HCT116 (cell line): ENCODE data around the gene PLAC8L1. TPM values are rescaled to one million over a fixed set of nuclear protein-coding genes. Genes with fewer than 3 reads are reported as not detected.

Source experiments
- ATAC-seq: fragments of 200-7000 bp; cut with Tn5 transposase; 2 replicates; pipeline ENCODE4 v1.9.1; 2020; ENCODE audit warnings: mild to moderate bottlenecking, moderate library complexity
- BruUV-seq: library from RNA; stranded (reverse); fragments of 400-500 nt; replicated peaks from 2 replicates; lab custom pipeline; 2021; lab: Mats Ljungman, UMichigan
- CTCF ChIA-PET: fragments of 300-600 bp; sonication (Branson Sonifier 250); formaldehyde crosslinking; loops from one replicate; lab custom pipeline; 2021; ENCODE audit warnings: antibody characterized with exemption; lab: Charles Lee
- POLR2A ChIA-PET: fragments of 300-600, 350-600 bp; sonication (Branson Sonifier 250); formaldehyde crosslinking; loops from one replicate; lab custom pipeline; 2021; ENCODE audit warnings: antibody characterized with exemption; lab: Charles Lee
- RAD21 ChIA-PET, 2 experiments: fragments of 300-600 bp; sonication (Branson Sonifier 250); formaldehyde crosslinking; loops; one replicate each; lab custom pipeline; 2023; ENCODE audit warnings: low total read pairs in 2 of 2; ENCODE audit not compliant: uncharacterized antibody in 2 of 2, unreplicated experiment in 2 of 2, low non-redundant PET in 1 of 2; lab: Charles Lee
- DNase-seq: peaks from one replicate; pipeline ENCODE4 v3.0.0-alpha.2; 2010; ENCODE audit warnings: low read depth, low spot score
- H2AFZ ChIP-seq: fragments of 200-600 bp; shearing (Covaris generic), sonication (generic); 2 replicates; pipeline ENCODE4 v1.6.1; 2017; ENCODE audit warnings: low read depth, mixed run types, mixed read lengths, antibody characterized with exemption, low read length; ENCODE audit not compliant: poor library complexity, severe bottlenecking
- H3K27ac ChIP-seq: 2 replicates; pipeline ENCODE4 v1.5.1; 2012; ENCODE audit warnings: low read depth, low read length
- H3K27me3 ChIP-seq: fragments of 200-600 bp; sonication (generic); 2 replicates; pipeline ENCODE4 v1.6.1; 2016; ENCODE audit warnings: mixed run types, low read length, mixed read lengths; ENCODE audit not compliant: insufficient read depth
- H3K36me3 ChIP-seq, 2 experiments: fragments of 200-500 bp in 1 of 2; fragments of 200-600 bp in 1 of 2; sonication (Bioruptor generic) in 1 of 2; sonication (generic) in 1 of 2; 2 replicates each; pipeline versions ENCODE4 v1.5.1 to v1.6.1; 2014 to 2016; ENCODE audit warnings: low read length in 2 of 2, inconsistent platforms in 1 of 2, mixed read lengths in 1 of 2, mixed run types in 1 of 2; ENCODE audit not compliant: insufficient read depth in 2 of 2, control insufficient read depth in 1 of 2
- H3K4me1 ChIP-seq, 2 experiments: fragments of 200-600 bp in 1 of 2; sonication (generic) in 1 of 2; 2 replicates each; pipeline versions ENCODE4 v1.5.1 to v1.6.1; 2012 to 2017; ENCODE audit warnings: low read length in 2 of 2, inconsistent platforms in 1 of 2, mild to moderate bottlenecking in 1 of 2, mixed read lengths in 1 of 2, mixed run types in 1 of 2, moderate library complexity in 1 of 2; ENCODE audit not compliant: insufficient read depth in 2 of 2, control insufficient read depth in 1 of 2
- H3K4me2 ChIP-seq: fragments of 200-600 bp; sonication (generic); 2 replicates; pipeline ENCODE4 v1.6.1; 2017; ENCODE audit warnings: mixed run types, low read length, mixed read lengths
- H3K4me3 ChIP-seq, 2 experiments: fragments of 200-600 bp in 1 of 2; sonication (generic) in 1 of 2; replicated peaks in 1 of 2; 2 replicates each; pipeline ENCODE4 v1.5.1; 2011 to 2016; ENCODE audit warnings: low read length in 2 of 2, control low read depth in 1 of 2, low read depth in 1 of 2, mild to moderate bottlenecking in 1 of 2, mixed read lengths in 1 of 2, mixed run types in 1 of 2
- H3K79me2 ChIP-seq: fragments of 200-600 bp; sonication (generic); 2 replicates; pipeline ENCODE4 v1.6.1; 2017; ENCODE audit warnings: mild to moderate bottlenecking, mixed run types, low read length, moderate library complexity, mixed read lengths; ENCODE audit not compliant: insufficient read depth
- H3K9ac ChIP-seq: fragments of 200-600 bp; sonication (generic); 2 replicates; pipeline ENCODE4 v1.6.1; 2016; ENCODE audit warnings: low read length, mixed read lengths
- H3K9me2 ChIP-seq: fragments of 200-600 bp; sonication (generic), shearing (Covaris generic); 2 replicates; pipeline ENCODE4 v1.6.1; 2017; ENCODE audit warnings: mixed run types, mild to moderate bottlenecking, moderate library complexity; ENCODE audit not compliant: insufficient read depth
- H3K9me3 ChIP-seq, 2 experiments: fragments of 200-500 bp in 1 of 2; fragments of 200-600 bp in 1 of 2; sonication (Bioruptor generic) in 1 of 2; sonication (generic) in 1 of 2; 2 replicates each; pipeline ENCODE4 v1.6.1; 2014 to 2017; ENCODE audit warnings: low read length in 2 of 2, mixed read lengths in 2 of 2, inconsistent platforms in 1 of 2, low read depth in 1 of 2, mild to moderate bottlenecking in 1 of 2, mixed run types in 1 of 2, moderate library complexity in 1 of 2; ENCODE audit not compliant: control insufficient read depth in 1 of 2, insufficient read depth in 1 of 2
- H4K20me1 ChIP-seq: fragments of 200-600 bp; sonication (generic), shearing (Covaris generic); 2 replicates; pipeline ENCODE4 v1.6.1; 2017; ENCODE audit warnings: mixed run types, mild to moderate bottlenecking, moderate library complexity; ENCODE audit not compliant: insufficient read depth
- ATF3 ChIP-seq: IDR thresholded peaks from 2 replicates; pipeline ENCODE4 v1.6.1; 2012
- CBX3 ChIP-seq: IDR thresholded peaks from 2 replicates; pipeline ENCODE4 v1.6.1; 2012; ENCODE audit warnings: low read depth
- CEBPB ChIP-seq: IDR thresholded peaks from 2 replicates; pipeline ENCODE4 v1.6.1; 2012; ENCODE audit warnings: low read depth
- EGR1 ChIP-seq: IDR thresholded peaks from 2 replicates; pipeline ENCODE4 v1.6.1; 2012; ENCODE audit warnings: low read depth
- EZH2 ChIP-seq: fragments of 200-600 bp; sonication (generic); IDR thresholded peaks from 2 replicates; pipeline ENCODE4 v1.6.1; 2017; ENCODE audit warnings: antibody characterized with exemption, mixed run types
- POLR2A ChIP-seq: IDR thresholded peaks from 2 replicates; pipeline ENCODE4 v1.7.0; 2011; ENCODE audit warnings: borderline replicate concordance; ENCODE audit not compliant: insufficient read depth, insufficient read length; ENCODE audit errors: extremely low read depth
- POLR2AphosphoS5 ChIP-seq: IDR thresholded peaks from 2 replicates; pipeline ENCODE4 v1.6.1; 2011; ENCODE audit warnings: mild to moderate bottlenecking, low read depth, low read length, moderate library complexity
- SIN3A ChIP-seq: IDR thresholded peaks from 2 replicates; pipeline ENCODE4 v1.6.1; 2012; ENCODE audit warnings: low read depth
- SP1 ChIP-seq: IDR thresholded peaks from 2 replicates; pipeline ENCODE4 v1.6.1; 2012; ENCODE audit warnings: low read depth
- SRF ChIP-seq: IDR thresholded peaks from 2 replicates; pipeline ENCODE4 v1.6.1; 2012; ENCODE audit warnings: low read depth
- TCF7L2 ChIP-seq: IDR thresholded peaks from 2 replicates; pipeline ENCODE4 v1.7.0; 2011; ENCODE audit warnings: borderline replicate concordance, inconsistent platforms; ENCODE audit not compliant: insufficient read depth, insufficient read length; ENCODE audit errors: extremely low read depth
- ZBTB33 ChIP-seq: IDR thresholded peaks from 2 replicates; pipeline ENCODE4 v1.6.1; 2011; ENCODE audit warnings: mild to moderate bottlenecking, low read length, moderate library complexity; ENCODE audit not compliant: insufficient replicate concordance; ENCODE audit errors: extremely low read depth
- intact Hi-C: fragments of 100-400 bp; cut with micrococcal nuclease; formaldehyde crosslinking; loops from 2 replicates; pipeline ENCODE4 v1.10.0; 2022
- total RNA-seq: library from RNA; stranded (reverse); gene quantifications from one replicate; pipeline ENCODE4 v1.2.1, GENCODE V29; 2021; ENCODE audit not compliant: unreplicated experiment

The PLAC8L1 gene
- total RNA-seq, 1 experiment from 2014 or later: 2.6 TPM

GRCh38 chr5:146068206-146068605, 37.2 kb downstream of the PLAC8L1 start:
- Histone ChIP-seq H3K27ac (no peak overlapping the region), H3K9me2 (no peaks in the 10 kb centered on the region), H3K36me3 (0 out of 4 replicates have a peak, but pooled peaks cover 0 to 2% of the 10 kb centered on the region in 2 experiments), H3K4me3 (no peak overlapping the region), H3K4me2 (no peak overlapping the region), H2AFZ (no peak overlapping the region), H3K9me3 (no peaks in the 10 kb centered on the region), H3K27me3 (no peaks in the 10 kb centered on the region), H3K9ac (no peak overlapping the region), H3K4me1 (no peaks in the 10 kb centered on the region), H4K20me1 (no peaks in the 10 kb centered on the region), H3K79me2 (no peaks in the 10 kb centered on the region)
- CTCF ChIA-PET: no interaction called here
- no peak for ATAC-seq
- BruUV-seq: no TSS peak
- no peak for DNase-seq
- POLR2A ChIA-PET: no interaction called here
- RAD21 ChIA-PET: no interaction called here
- TF ChIP-seq ZBTB33 (no peak), ATF3 (no peak), EZH2 (no peak), CBX3 (no peak), POLR2A (no peak), SIN3A (no peak), SRF (no peak), CEBPB (no peak), SP1 (no peak), POLR2AphosphoS5 (no peak), EGR1 (no peak), TCF7L2 (no peak)
- intact Hi-C loops: no loop called here
